Fibroblast of skin of scalp (primary cell): ENCODE data around the gene HCFC1R1.

Source experiments
- DNase-seq: peaks from one replicate; pipeline ENCODE4 v3.0.0-alpha.2; 2013

The HCFC1R1 gene

GRCh38 chr16:2974319-2975056, 49.3 kb downstream of the HCFC1R1 start:
- DNase-seq, result no peak

GRCh38 chr16:2973605-2974318, 50.0 kb downstream of the HCFC1R1 start:
- no peak for DNase-seq

- DNase-seq, result no peak
Observed at GRCh38 chr16:2973093-2973492, 50.6 kb downstream of the HCFC1R1 start.
